GM18520 (cell line): Measurements from ENCODE around the gene FCRL5.
"Not testable (repeated sequence)": the region's sequence is repeated elsewhere in the genome, so short reads cannot be mapped to it uniquely, and the experiment has no call there.

Source experiments
- ATAC-seq: cut with Tn5 transposase; IDR thresholded peaks from one replicate; pipeline ENCODE4 v1.9.1; 2021; ENCODE audit not compliant: unreplicated experiment

FCRL5 gene

GRCh38 chr1:157551694-157552693 lies at the start of gene FCRL5:
Gene FCRL5 (minus strand): TSS chr1:157552515. CDS start chr1:157552362, 153 bp downstream.
- no peak for ATAC-seq

DNA sequence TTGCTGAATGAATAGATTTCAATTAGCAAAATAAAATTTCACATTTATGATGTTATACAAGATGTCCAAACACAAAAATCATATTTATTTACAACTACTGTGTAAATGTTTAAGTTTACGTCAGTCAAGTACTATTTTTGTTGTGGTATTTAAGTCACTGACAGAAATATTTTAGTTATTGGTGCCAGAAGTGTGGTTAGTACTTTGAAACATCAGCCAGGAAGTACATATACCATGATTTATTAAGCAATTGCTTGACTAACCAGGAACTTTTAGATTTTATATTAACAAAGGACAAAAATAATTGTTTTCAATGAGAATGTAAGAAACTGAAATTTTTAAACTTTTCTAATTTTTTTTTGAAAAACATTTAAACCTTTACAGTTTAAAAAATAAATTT lies 47.9 kb upstream of the FCRL5 start:
- no peak for ATAC-seq

DNA sequence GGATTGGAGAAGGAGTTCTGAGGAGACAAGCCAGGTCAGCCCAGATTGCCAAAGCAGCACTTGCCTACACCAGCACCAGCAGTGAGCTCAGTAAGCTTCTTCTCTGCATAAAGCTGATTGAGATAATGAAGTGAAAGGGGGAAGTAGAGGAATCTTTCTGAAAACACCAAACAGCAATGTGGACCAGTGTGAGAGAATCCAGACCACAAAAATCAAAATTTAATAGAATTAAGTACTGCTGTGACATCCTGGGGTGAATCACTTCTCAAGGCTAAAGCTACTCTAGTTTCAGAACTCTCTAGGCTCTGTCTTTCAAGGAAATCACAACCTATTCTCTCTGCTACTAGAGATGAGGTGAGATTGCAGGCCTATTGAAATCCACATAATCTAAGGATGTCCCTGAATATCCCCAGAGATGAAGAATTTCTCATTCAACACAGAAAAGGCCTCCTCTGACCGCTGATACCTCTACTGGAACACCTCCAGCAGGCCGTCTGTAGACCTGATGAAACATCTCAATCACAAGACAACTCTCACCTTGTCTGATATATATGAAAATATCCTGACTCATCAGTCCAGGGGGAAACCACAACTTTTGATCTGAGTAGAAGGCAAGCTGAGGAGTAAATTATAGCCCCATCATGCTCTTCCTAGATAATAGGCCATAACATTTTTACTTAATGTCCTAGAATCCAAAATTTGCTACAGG lies 45.8 kb upstream of the FCRL5 start, which contains the start of gene FCRL4:
Gene FCRL4 (minus strand): TSS at position 127 of the 709 bp plus-strand sequence. CDS start 141 bp downstream, outside the sequence.
- ATAC-seq = peak; percentile 54

- ATAC-seq = no peak
Observed at GRCh38 chr1:157596384-157596783, 44.1 kb upstream of the FCRL5 start.

DNA sequence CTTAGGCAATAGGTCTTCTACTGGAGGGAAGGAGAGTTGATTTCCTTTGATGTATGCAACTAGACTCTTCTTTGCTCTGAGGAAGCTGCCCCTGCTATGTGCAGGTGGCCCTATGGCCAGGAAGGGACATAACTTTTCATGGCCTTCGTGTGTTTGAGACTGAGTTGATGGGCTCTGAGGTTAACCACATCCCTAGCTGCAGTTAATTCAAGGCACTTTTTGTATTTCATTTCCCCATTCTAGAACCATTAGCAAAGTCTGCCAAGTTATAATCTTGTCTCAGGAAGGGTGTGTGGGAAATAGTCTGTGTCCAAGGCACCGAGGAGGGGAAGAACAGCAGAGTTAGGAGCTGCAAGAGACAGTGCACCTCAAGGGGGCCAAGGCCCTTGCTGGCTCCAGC lies 43.0 kb upstream of the FCRL5 start:
- peak; percentile 46 for ATAC-seq

- no peak for ATAC-seq
Observed at GRCh38 chr1:157585984-157586383, 33.7 kb upstream of the FCRL5 start.

- ATAC-seq = no peak
Observed at GRCh38 chr1:157584503-157584902, 32.2 kb upstream of the FCRL5 start.

- ATAC-seq = no peak
Observed at GRCh38 chr1:157580828-157581210, 28.5 kb upstream of the FCRL5 start.

- ATAC-seq = no peak
Observed at GRCh38 chr1:157580179-157580827, 28.0 kb upstream of the FCRL5 start.

GRCh38 chr1:157577420-157577819 lies 25.1 kb upstream of the FCRL5 start:
- ATAC-seq = no peak

DNA sequence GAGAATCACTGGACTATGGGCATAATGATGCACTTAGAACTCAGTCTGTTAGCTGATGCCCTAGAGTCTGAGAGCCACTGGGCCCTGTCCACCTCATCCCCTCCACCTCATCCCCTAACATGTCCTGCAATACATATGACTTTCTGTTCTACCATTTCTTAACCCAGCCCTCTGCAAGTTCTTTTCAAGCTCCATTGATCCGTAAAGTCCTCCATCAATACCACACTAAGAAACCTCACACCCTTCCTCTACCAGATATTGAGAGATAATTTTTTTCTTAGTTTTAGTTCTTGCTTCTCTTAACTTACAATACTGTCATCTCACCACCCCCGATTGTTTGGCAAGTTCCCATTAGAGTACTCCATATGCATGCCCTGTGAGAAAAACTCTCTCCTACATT lies 23.4 kb upstream of the FCRL5 start:
- no peak for ATAC-seq

- ATAC-seq = no peak
Observed at GRCh38 chr1:157574836-157575235, 22.5 kb upstream of the FCRL5 start.

- ATAC-seq = no peak
Observed at GRCh38 chr1:157566484-157567300, 14.4 kb upstream of the FCRL5 start.

DNA sequence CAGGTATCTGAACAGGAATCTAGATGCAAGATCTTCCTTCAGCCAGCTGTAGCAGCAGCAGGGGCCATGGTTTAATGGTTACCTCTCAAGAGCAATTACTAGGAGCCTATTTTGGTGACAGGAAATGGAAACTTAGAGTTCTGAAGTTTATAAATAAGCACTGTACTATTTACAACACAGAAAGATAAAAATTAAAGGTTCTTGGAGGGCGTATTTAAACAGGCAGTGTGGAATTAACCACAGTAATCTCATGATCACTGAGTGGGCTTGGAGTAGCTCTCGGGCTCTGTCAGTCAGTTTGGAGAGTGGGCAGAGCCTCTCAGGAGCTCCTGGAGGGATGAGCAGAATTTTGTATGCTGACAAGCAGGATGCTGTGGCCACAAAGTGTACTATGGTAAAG lies 10.2 kb upstream of the FCRL5 start:
- ATAC-seq = peak; percentile 33

- ATAC-seq = no peak
Observed at GRCh38 chr1:157558119-157558518, 5.8 kb upstream of the FCRL5 start.

DNA sequence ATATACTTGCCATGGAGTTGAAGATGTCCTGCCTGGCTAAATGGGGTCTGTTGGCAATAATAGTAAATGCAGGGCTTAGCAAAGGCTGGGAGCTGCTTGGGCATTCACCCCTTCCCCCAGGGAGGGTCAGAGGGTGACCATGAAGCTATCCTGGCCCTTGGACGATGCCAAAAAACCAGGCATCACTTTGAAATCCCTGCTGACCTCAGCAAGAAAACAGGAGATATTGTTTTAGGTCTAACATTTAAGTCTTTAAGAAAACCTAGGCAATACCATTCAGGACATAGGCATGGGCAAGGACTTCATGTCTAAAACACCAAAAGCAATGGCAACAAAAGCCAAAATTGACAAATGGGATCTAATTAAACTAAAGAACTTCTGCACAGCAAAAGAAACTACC lies 4.2 kb downstream of the FCRL5 start:
- not testable (repeated sequence) for ATAC-seq

DNA sequence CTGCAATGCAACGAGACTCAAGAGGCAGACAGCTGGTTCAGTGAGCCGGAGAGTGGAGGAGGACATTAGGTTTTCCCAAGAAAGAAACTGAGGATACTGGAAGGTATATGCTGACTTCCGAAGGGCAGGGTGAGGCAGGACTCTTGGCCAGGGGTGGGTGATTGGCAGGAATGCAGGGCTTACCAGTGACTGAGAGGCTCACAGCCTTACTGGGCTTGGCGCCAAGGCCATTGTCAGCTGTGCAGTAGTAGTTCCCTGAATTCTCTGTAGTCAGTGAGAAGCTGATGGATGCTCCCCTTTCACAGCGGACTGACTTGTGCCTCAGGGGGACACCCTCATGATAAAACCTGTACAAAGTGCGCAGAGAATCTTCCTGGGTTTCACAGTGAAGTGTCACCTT lies 9.6 kb downstream of the FCRL5 start:
- no peak for ATAC-seq

DNA sequence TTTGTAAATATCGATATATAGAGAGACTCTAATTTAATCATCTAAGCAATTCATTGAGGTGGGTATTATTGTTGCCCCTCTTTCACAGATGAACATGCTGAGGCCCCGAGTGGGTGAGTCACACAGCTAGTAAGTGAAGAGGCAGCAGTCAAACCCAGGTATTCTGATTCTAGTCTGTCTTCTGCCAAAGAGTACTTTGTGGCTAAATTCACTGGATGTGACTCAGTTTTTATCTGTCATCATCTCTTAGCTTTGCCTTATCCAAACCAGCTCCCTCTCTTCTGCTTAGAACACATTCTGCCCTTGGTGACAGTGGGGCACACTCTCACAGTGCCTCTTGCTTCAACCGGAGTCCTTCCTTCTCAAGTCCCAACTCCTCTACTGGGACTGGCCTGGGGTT lies 11.5 kb downstream of the FCRL5 start:
- ATAC-seq = no peak

- ATAC-seq = no peak
Observed at GRCh38 chr1:157540160-157540748, 12.1 kb downstream of the FCRL5 start.

- ATAC-seq = no peak
Observed at GRCh38 chr1:157539568-157539967, 12.7 kb downstream of the FCRL5 start.
